ENCODE results near the gene HIVEP2. TPM values are rescaled to one million over a fixed set of nuclear protein-coding genes. Genes with fewer than 3 reads are reported as not detected.

HIVEP2 gene
- total RNA-seq, 1 experiment from 2014 or later = 4.2 TPM

DNA sequence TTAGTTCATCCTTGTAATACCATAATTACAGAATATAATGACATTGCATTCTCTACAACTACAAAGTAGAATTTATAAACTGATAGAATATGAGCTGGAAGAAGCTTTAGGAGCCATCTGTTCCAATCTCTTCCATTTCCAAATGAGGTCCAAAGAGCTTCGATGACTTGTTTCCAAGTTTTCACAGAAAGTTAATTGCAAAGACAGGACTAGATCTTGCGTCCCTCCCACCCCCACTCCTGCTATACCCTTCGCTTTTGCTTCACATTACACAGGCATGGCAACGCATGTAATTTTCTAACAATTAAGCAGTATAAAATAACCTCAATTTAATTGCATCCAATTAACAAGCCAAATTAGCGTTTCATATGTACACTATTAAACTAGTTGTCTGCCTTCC lies 7.0 kb downstream of the HIVEP2 start:
- Histone ChIP-seq H3T11ph (ENCODE audit: low read length) (no peak overlapping the region), H3K14ac (ENCODE audit: insufficient read depth, low read length) (no peak overlapping the region), H3K23me2 (ENCODE audit: insufficient read length, low read depth, low read length, poor library complexity, severe bottlenecking) (no peaks in the 10 kb centered on the region), H2BK15ac (ENCODE audit: low read depth, low read length) (no peak overlapping the region), H3K23ac (ENCODE audit: insufficient read length, low read depth, low read length) (no peak overlapping the region), H4K20me1 (ENCODE audit: control insufficient read depth, insufficient read depth, insufficient read length) (no peaks in the 10 kb centered on the region), H4K91ac (ENCODE audit: insufficient read length, low read depth, low read length) (no peak overlapping the region), H2BK120ac (ENCODE audit: low read depth, low read length, poor library complexity, severe bottlenecking) (no peak overlapping the region), H3K4me1 (ENCODE audit: insufficient read depth, low read length) (no peaks in the 10 kb centered on the region), H3K79me1 (ENCODE audit: insufficient read depth, low read depth, low read length, poor library complexity, severe bottlenecking) (peaks cover 3% of the 10 kb centered on the region), H3K27ac (ENCODE audit: insufficient read length, low read depth, low read length) (no peak overlapping the region), H3K4ac (ENCODE audit: low read depth, low read length) (no peak overlapping the region), H4K5ac (ENCODE audit: insufficient read length, low read depth, low read length) (no peak overlapping the region), H3K27me3 (ENCODE audit: insufficient read depth, low read length) (no peaks in the 10 kb centered on the region), H2AFZ (ENCODE audit: low read length) (no peak overlapping the region), H3K9ac (ENCODE audit: extremely low read depth, insufficient read length, low read length) (no peak overlapping the region), H2BK20ac (ENCODE audit: low read depth, low read length, poor library complexity, severe bottlenecking) (no peak overlapping the region), H3K9me3 (ENCODE audit: control insufficient read depth, low read depth, low read length) (no peaks in the 10 kb centered on the region), H4K8ac (replicated peaks; ENCODE audit: insufficient read length, low read depth, low read length) (no peak overlapping the region), H3K79me2 (ENCODE audit: insufficient read depth, low read length) (peaks cover 4% of the 10 kb centered on the region; the same call in 1 of the 2 replicates), H3K18ac (ENCODE audit: insufficient read length, low read depth, low read length) (no peak overlapping the region), H3K56ac (ENCODE audit: insufficient read length, low read depth, low read length) (no peak overlapping the region), H2BK12ac (ENCODE audit: insufficient read length, low read depth, low read length) (no peak overlapping the region), H2BK5ac (ENCODE audit: insufficient read length, low read length) (no peak overlapping the region), H3K4me2 (ENCODE audit: insufficient read depth, insufficient read length, low read length) (no peak overlapping the region), H2AK5ac (ENCODE audit: insufficient read length, low read length) (no peak overlapping the region)
- H3K27ac Mint-ChIP-seq = no peak overlapping the region
- H3K36me3 Mint-ChIP-seq (ENCODE audit: insufficient read depth in 1 of 3, low read depth in 3 of 3) = no peaks in the 10 kb centered on the region; a peak in 1 of 7 replicates
- TF ChIP-seq, protein P1, sequence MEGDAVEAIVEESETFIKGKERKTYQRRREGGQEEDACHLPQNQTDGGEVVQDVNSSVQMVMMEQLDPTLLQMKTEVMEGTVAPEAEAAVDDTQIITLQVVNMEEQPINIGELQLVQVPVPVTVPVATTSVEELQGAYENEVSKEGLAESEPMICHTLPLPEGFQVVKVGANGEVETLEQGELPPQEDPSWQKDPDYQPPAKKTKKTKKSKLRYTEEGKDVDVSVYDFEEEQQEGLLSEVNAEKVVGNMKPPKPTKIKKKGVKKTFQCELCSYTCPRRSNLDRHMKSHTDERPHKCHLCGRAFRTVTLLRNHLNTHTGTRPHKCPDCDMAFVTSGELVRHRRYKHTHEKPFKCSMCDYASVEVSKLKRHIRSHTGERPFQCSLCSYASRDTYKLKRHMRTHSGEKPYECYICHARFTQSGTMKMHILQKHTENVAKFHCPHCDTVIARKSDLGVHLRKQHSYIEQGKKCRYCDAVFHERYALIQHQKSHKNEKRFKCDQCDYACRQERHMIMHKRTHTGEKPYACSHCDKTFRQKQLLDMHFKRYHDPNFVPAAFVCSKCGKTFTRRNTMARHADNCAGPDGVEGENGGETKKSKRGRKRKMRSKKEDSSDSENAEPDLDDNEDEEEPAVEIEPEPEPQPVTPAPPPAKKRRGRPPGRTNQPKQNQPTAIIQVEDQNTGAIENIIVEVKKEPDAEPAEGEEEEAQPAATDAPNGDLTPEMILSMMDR (conservative IDR thresholded peaks at IDR 0.05) = no peak
- no peak for DNase-seq
- no peaks in the 10 kb centered on the region for H3K9me3 Mint-ChIP-seq
- no peak overlapping the region for H3K4me3 Mint-ChIP-seq
- no CpG with 5 or more reads among the region's 5 CpGs for WGBS (ENCODE audit: extremely low coverage, insufficient read length, low lambda C conversion rate)
- peaks cover 8 to 9% of the 10 kb centered on the region in 2 experiments; a peak in 3 of 4 replicates for H3K4me1 Mint-ChIP-seq
- no peaks in the 10 kb centered on the region for H3K27me3 Mint-ChIP-seq (ENCODE audit: low read depth)
